Right renal cortex interstitium (tissue), 3 donors: ENCODE results near the gene TMEM221. TPM values are rescaled to one million over a fixed set of nuclear protein-coding genes. Genes with fewer than 3 reads are reported as not detected.
A peak's percentile ranks its signal among the peaks of the same experiment; 100 is the strongest.

Experiments used
- DNase-seq, 3 donors: peaks; one replicate each; pipeline ENCODE4 v3.0.0-alpha.2; 2013; ENCODE audit warnings: low read depth in 3 of 3, low spot score in 2 of 3
- polyA plus RNA-seq, 3 donors: library from polyadenylated mRNA; unstranded; fragments of 120-200 nt; gene quantifications; one replicate each; pipeline ENCODE4 v1.2.1, GENCODE V29; 2013; ENCODE audit not compliant: insufficient read length in 3 of 3

The TMEM221 gene
- polyA plus RNA-seq, 3 donors = 1.9 to 3.1 (median 2.1) TPM

DNA sequence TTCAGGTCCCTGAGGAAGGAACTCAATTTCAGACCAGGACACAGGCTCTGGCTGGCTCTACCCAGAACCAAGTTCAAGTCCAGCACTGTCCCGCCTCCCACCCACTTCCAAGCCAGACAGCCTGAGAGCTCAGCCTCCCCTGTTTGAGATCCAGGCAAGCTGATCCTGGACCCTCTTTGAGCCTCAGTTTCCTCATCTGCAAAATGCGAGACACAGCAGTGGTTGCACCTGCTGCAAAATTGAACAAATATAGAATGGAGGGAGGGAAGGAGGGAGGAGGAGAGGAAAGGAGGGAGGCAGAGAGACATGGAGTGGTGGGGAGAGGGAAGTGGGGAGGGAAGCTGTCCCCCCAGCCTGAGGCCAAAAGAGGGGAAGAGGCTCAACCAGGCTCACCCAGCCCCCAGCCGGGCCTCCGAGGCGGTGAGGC lies 751 bp downstream of the TMEM221 start:
- no peak for DNase-seq

DNA sequence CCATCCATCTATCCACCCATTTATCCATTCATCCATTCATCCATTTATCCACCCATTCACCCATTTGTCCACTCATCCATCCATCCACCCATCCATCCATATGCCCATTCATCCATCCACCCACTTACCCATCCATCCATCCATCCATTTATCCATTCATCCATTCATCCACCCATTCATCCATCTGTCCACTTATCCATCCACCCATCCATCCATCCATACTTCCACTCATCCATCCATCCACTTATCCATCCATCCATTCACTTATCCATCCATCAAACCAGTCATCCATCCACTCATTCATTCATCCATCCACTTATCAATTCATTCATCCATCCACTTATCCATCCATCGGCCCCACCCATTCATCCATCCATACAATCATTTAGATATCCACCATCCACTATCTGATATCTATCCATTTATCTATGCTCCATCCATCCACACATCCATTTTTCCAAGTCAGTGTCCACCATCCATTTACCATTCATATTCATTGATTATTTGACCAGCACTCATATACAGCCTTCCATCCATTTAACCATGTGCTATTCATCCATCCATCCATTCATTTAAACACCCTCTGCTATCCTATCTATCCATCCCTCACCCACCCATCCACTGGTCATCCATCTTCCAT lies 2.8 kb downstream of the TMEM221 start:
- DNase-seq = no peak

DNA sequence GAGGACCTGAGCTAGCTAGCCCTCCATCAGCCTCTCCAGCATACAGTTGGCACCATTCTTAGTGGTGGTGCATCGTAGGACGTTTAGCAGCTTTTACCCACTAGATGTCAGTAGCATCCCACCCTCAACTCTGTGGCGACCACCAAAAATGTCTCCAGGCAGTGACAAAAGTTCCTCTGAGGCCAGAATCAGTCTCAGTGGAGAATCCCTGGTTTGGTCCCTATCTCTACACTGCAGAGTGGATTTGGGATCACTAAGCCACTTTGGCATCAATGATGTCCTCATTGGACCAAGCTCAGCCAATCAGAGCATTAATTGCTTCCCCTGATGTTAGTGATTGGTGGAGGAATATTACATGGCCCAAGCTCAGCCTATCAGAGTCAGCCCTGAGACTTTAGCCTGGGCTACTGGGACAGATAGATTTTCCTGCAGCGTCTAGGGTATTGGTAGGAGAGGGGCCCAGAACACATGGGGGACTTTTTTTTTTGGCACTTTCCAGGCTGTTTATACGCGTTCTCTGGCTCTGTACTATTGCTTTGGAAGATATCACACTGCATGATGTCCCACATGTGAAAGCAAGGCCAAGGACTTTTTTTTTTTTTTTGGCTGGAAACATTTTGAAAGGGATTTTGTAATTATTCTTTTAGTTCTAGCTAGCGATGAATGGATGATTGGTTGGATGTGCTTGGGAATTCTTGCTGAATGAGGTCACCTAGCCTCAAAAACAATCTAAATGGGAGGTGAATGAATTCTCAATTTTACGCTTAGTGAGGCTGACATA lies 7.0 kb downstream of the TMEM221 start:
- no peak for DNase-seq

DNA sequence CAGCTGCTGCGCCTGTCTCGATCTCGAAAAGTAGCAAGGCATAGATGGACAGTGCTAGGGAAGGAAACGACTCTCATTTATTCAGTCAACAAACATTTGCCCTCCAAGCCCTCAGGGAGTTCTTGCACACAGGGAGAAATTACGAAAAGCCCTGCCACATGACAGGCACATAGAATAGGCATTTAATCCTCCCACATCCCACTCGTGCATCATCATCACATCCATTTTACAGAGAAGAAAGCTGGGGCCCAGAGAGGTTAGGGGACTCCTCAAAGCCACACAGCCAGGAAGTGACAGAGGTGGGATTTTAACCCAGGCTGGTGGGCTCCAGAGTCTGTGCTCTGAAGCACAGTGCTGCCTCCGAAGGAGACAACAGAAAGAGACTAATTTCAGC lies 11.6 kb downstream of the TMEM221 start:
- DNase-seq = no peak

DNA sequence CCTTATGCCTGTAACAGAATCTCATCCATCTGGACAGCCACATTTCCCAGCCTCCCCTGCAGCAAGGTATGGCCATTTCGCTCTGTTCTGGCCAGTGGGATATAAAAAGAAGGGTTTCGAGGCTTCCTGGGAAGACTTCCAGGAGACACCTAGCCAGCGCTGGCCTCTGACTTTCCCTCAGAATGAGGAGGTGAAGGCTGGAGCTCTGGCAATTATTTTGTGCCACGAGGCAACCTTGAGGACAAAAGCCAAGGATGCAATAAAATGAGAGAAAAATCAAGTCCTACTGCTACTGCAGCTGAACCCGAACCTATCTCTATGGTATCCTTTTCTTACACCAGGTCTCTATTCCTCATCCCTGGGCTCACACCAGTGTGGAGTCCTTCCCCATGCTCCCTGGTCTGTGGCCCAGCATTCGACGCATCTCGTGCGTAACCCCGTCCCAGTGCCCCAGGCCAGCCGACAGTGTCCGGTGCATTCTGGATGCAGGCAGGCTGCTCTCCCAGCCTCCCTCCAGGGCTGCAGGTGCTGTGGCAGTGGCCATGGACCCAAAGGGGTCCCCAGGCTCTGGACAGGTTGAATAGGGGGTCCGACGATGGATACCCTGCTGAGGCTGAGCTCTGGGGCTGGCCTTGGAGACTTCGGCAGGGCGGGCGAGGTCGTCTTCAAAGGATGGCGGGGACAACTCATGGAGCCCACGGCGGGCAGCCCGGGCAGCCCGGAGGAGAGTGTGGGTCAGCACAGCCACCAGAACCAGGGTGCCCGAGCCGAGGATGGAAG lies 12.2 kb downstream of the TMEM221 start:
- DNase-seq = no peak

DNA sequence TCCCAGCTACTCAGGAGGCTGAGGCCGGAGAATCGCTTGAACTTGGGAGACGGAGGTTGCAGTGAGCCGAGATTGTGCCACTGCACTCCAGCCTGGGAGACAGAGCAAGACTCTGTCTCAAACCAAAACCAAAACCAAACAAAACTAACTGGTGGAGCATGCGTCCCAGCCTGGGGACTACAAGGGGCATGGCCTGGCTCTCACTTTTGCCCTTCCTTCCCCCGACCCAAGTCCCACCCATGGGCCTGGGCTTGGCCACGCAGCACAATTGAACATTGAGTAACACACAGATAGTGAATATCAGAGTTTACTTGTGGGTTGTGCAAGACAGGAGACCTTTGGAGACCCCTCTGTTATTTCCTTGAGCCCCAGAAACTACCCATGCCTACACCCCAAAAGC lies 13.2 kb downstream of the TMEM221 start:
- no peak for DNase-seq

DNA sequence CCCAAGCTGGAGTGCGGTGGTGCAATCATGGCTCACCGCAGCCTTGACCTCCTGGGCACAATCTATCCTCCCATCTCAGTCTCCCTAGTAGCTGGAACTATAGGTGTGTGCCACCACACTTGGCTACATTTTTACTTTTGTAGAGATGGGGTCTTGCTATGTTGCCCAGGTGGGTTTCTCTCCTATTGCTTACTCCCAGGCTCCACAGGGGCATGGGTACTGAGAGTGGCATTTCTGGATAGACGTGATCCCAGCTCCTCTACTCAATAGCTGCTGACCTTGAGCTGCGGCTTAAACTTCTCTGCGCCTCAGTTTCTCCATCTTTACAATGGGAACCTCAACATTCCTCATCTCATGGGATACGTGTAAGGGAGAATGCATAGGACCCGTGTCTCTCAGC lies 17.1 kb downstream of the TMEM221 start:
- no peak for DNase-seq

DNA sequence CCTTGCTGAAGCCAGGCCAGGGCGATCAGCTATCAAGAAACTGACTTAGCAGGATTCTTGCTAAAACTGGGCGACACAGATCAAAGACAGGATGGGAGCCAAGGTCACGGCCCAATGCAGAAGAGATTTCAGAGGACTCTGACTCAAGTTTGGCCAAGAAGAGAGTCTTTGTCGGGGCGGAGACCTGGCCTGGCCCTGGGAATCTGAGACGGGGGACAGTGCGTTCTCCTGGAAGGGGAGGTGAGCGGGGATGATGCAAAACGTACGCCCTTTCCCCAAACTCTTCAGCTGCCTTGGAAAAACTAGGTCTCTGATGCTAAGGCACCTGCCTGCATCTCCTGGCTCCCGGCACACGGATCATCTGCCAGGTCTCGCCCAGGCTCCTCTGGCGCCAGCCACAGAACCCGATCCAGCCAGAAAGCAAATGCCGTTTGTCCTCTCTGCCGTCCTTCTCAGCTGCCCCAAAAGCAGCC lies 18.8 kb downstream of the TMEM221 start:
- DNase-seq = no peak

DNA sequence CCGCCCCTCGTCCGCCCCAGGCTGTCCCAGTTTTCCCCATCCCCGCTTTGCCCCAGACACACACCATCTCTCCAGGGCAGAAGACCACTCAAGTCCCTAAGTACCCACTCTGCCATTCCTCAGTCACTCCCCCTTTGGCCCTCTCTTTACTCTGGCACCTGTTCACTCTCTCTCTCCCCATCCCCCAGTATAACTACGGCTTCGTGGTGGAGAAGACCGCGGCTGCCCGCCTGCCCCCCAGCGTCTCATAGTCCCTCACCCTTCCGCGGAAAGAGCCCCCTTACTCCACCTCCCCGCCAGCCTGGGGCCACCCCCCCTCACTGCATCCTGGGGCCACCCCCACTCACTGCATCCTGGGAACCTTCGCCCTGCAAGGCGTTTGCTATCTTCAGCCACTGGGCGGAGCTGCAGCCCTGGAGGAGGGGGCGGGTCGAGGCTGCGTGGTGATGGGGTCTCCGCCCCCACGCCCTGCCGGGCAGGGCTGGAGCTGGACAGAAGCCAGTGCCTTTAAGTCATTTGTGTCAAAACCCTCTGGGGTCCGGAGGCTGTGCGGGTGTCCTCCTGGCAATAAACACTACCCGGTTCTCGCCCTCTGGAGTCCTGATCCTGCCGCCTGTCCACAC lies 23.6 kb downstream of the TMEM221 start:
- DNase-seq = no peak

DNA sequence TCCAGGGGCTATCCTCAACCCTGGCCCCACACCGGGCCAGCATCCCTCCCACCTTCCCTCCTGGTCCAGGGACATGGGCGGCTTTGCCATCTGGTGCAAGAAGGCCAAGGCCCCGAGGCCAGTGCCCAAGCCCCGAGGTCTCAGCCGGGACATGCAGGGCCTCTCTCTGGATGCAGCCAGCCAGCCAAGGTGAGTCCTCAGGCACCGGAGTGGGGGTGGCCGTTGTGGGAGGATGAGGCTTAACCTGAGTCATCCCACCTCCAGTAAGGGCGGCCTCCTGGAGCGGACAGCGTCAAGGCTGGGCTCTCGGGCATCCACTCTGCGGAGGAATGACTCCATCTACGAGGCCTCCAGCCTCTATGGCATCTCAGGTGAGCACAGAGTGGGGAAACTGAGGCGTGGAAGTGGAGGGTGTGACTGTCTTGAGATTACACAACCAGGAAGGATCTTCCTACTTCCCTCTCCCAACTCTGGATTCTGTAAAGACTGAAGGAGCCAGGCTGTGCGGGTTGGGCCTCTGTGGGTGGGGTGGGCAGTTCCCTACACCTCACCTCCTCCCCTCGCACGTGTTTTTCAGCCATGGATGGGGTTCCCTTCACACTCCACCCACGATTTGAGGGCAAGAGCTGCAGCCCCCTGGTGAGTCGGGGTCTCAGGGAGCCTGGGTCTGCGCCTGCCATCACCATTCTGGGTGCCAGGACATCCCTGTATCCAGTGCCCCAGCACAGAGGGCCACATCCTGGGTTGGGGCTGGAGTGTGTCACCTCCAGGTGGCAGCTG lies 24.8 kb downstream of the TMEM221 start:
- DNase-seq = no peak

DNA sequence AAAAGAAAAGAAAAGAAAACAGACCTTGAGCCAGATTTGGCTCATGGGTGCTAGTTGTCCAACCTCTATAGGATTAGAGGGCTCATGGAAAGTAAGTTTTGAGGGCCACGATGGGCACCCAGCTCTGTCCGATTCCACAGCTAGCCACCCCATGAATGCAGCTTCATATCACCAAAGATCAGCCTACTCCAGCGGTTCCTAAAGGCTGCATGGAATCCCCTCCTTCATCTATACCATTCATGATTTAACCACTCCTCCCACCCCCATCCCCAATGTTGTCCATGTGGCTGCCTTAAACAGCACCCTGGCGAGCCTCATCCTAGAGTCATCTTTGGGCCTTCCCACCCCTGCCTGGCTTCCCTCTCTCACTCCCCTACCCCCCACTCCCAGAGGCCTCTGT lies 26.5 kb downstream of the TMEM221 start:
- DNase-seq = no peak

DNA sequence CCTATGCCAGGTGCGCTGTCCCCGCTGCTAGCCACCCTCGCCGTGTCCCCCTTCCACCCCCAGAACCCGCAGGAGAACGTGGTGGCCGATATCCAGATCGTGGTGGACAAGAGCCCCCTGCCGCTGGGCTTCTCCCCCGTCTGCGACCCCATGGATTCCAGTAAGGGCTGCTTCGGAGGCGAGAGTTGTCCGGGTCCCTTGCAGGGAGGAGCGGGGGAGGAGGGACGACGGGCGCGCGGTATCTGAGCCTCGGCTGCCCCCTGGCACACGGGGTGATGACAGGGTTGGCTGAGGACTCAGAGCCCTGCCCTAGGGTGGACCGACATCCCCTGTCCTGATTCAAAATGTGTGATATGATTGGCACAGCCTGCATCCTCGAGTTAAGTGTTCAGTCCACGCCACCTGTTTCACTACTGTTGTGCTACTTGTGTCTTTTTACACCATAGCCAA lies 28.0 kb downstream of the TMEM221 start:
- no peak for DNase-seq

DNA sequence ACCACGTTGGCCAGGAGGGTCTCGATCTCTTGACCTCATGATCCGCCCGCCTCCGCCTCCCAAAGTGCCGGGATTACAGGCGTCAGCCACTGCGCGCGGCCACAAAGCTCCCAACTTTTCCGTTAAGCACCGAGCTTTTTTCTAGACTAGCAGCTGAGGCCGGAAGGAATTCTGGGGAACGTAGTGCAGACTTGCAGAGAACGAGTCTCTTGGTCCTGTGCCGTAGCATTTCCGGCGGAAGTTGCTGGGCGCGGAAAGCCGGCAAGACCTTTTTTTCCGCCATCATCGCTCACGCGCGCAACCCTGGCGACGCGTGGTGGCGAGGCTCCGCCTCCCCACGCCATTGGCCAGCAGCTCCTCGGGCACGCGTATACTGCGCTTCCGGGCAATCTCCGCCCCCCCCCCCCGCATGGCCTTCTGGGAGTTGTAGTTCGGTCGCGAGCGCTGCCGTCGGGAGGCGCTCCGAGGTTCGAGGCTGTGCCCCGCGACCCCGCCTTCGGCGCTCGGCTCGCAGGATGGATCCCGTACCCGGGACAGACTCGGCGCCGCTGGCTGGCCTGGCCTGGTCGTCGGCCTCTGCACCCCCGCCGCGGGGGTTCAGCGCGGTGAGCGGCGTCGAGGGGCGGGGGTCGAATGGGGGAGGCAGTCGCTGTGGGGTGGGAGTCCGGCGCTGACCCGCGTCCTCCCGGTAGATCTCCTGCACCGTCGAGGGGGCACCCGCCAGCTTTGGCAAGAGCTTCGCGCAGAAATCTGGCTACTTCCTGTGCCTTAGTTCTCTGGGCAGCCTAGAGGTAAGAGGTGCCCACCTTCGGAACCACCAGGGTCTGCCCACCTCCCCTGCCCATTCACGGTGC lies 28.6 kb downstream of the TMEM221 start, which contains the start of gene MVB12A:
Gene MVB12A, plus strand, starts transcription at position 427 of the 854 bp plus-strand sequence. Its CDS starts 89 bp downstream, at position 516.
- DNase-seq = peak; percentile 98 to 99 (median 98)

DNA sequence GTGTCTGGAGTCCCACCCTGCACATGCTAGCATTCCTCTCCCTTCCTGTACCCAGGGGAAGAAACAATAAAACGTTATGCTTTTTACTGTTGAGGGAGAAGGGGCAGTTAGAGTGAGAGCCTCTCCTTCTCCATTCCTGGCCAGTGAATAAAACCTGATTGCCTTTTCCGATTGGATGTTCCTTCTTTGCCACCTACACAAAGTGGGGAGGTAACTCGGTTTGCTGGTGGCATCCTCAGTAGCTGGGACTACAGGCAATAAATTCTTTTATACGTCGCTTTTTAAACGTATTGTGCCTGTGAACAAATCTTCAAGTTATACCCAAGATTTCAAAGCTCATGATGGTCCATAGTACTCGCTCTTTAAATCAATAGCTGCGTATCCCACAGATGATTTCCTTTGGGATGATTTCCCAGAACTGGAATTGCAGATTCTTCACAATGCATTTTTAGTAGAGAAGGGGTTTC lies 29.3 kb downstream of the TMEM221 start:
- DNase-seq = no peak

DNA sequence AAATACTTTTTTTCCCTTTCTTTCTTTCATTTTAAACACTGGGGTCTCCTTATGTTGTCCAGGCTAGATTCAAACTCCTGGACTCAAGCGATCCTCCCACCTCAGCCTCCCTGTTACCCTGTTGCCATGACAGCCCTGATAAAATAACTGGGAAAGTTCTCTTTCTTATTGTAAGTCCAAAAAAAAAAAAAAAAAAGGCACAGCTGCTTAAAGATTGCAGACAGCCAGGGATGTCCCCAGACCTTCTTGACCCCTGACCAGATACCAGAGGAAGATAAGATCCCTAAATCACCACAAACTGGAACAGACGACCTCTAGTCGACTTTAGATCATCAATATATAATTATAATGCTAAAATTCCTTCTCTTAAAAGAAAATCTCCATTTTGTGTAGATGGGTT lies 29.8 kb downstream of the TMEM221 start:
- no peak for DNase-seq

DNA sequence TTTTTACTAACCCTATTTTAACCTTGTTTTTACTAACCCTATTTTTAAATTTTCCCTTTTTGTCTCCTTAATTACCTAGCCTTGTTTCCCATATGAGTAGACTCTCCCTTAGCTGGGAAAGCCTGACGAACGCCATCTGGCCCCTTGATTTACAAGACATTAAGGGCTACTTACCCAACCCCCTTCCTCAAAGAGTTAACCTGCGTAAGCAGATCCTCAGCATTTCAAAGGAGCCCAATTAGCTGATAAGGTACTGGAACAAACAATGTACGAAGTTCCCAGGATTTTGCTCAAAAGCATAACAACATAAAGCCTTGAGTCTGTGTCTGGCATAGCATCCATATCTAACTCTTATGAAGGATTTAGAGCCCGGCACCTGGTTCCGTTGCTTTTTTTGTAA lies 33.3 kb downstream of the TMEM221 start:
- no peak for DNase-seq

DNA sequence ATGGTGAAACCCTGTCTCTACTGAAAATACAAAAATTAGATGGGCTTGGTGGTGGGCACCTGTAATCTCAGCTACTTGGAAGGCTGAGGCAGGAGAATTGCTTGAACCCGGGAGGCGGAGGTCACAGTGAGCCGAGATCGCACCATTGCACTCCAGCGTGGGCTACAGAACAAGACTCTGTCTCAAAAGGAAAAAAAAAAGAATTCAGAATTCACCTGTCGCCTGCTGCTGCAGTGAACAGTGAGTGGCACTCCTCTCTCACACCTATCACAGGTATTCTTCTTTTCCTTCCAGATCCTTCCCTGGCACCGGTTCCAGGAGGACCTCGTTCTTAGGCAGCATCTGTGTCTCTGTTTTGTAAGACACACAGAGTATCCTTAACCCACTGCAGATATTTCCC lies 34.4 kb downstream of the TMEM221 start:
- no peak for DNase-seq

DNA sequence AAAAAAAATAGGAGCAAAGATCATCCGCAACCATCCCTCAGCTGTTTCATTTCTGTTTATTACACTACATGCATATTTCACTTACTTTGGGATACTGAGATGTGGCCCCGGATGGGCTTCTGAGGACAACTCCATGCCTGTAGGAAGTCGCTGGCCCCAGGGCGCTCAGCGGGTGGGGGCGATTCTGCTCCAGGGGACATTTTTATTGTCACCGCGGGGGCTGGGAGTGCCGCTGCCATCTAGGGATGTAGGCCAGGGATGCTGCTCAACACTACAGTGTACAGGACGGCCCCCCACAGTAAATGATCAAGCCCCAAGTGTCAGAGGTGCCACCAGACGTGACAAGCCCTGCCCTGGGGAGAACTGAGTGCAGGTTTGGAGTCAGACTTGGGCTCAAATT lies 36.7 kb downstream of the TMEM221 start:
- no peak for DNase-seq

DNA sequence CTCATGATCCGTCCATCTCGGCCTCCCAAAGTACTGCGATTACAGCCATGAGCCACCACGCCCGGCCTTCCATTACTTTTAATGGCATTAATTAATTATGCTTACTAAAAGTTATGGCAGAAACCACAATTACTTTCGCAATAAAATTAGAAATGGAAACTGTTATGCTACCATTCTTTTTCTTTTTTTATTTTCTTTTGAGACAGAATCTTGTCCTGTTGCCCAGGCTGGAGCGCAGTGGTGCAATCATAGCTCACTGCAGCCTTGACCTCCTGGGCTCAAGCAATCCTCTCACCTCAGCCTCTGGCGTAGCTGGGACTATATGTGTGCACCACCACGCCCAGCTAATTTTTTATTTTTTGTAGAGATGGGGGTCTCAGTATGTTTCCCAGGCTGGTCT lies 38.5 kb downstream of the TMEM221 start:
- no peak for DNase-seq
